Ishikawa (cell line): Measurements from ENCODE around the gene TMEM69.

Source experiments
- CEBPB ChIP-seq: IDR thresholded peaks from 2 replicates; pipeline ENCODE4 v1.6.1; 2012
- FOXM1 ChIP-seq: IDR thresholded peaks from 2 replicates; pipeline ENCODE4 v1.6.1; 2012; ENCODE audit warnings: low read depth, borderline replicate concordance

- TF ChIP-seq CEBPB (no peak), FOXM1 (no peak)
Observed at GRCh38 chr1:45684402-45684801, 3.6 kb upstream of the TMEM69 start.
